ENCODE measurements around the gene MRPL55. TPM values are rescaled to one million over a fixed set of nuclear protein-coding genes. Genes with fewer than 3 reads are reported as not detected.

MRPL55 gene
- total RNA-seq, 1 donor from 2014 or later = 38.1 TPM

DNA sequence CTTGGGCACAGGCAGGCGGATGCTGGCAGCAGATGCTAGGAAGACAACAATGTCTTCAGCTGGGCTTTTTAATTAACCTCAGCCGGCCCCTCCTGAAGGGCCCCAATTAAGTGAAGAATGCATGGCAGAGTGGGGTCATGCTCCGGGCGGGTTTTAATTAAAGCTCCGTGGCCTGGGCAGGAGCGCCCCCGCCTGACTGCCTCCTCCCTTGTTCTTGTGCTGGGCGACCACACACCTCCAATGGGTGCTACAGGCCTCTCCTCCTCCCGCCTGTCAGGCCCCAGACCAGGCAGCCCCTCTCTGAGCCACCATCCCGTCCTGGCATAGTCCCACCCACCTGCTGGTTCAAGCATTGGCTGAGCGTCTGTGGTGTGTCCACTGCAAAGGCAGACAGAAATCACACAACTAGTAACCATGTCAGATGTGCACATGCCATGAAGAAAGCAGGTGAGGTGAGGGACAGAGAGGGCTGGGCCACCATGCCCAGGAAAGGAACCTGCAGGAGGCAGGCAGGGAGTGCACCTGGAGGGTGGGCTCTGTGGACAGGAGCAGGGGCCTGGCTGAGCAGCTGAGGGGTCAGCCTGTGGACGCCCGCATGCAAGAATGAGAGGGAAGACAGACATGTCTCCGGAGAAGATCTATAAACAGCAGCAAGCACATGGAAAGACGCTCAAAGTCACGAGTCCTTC lies 35.1 kb downstream of the MRPL55 start:
- Histone ChIP-seq H3K9me3 (ENCODE audit: control insufficient read depth in 3 of 3, low read length in 3 of 3) (no peaks in the 10 kb centered on the region), H3K36me3 (ENCODE audit: control insufficient read depth in 3 of 3, insufficient read depth in 3 of 3, low read length in 3 of 3) (no peaks in the 10 kb centered on the region), H3K27me3 (ENCODE audit: control insufficient read depth in 3 of 3, insufficient read depth in 3 of 3, low read length in 3 of 3) (peaks cover 40 to 55% (median 46%) of the 10 kb centered on the region in 3 donors), H3K4me1 (ENCODE audit: control insufficient read depth in 3 of 3, insufficient read depth in 3 of 3, low read length in 3 of 3) (no peaks in the 10 kb centered on the region), H3K27ac (ENCODE audit: low read depth, low read length) (no peak overlapping the region), H3K4me3 (ENCODE audit: low read length in 3 of 3) (no peak overlapping the region), H3K9ac (ENCODE audit: low read depth in 1 of 3, low read length in 3 of 3) (no peak overlapping the region)

DNA sequence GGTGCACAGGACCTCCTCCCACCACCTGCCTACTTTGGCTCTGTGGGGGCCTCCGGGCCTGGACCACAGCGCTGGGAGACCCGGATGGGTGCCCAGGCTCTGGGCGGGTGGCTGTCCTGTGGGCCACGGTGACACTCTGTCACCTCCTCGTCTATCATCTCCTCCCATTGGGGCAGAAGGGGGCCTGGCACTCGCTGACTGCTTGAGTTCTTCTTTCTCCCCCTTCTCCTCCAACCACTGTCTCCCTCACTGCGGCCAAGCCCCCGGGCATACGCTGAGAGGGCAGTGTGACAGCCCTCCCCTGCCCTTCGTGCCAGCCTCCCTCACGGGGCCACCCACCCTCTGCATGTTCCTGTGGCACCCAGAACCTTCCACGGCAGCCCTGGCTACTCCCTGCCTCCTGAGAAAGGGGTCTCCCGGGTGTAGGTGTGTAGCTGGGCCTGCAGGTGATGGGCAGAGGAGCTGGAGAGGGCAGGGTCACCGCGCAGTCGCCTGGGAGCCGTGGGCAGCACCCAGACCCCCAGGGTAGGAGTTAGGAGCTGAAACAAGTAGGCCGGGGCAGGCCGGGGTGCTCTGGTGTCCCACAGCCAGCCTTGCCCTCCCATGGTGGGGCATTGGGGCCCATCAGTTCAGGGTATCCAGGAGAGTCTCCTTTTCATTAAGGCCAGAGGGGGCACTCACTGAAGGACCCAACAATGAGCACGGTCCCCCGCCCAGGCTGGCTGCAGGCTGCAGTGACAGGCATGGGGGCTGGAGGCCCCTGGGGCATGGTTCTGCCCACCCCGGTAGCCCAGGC lies 35.8 kb downstream of the MRPL55 start:
- no peak overlapping the region for H3K27ac ChIP-seq (ENCODE audit: low read depth, low read length)
- no peaks in the 10 kb centered on the region for H3K4me1 ChIP-seq (ENCODE audit: control insufficient read depth in 3 of 3, insufficient read depth in 3 of 3, low read length in 3 of 3)
- no peak overlapping the region for H3K4me3 ChIP-seq (ENCODE audit: low read length in 3 of 3)
- no peaks in the 10 kb centered on the region for H3K9me3 ChIP-seq (ENCODE audit: control insufficient read depth in 3 of 3, low read length in 3 of 3)
- no peaks in the 10 kb centered on the region for H3K36me3 ChIP-seq (ENCODE audit: control insufficient read depth in 3 of 3, insufficient read depth in 3 of 3, low read length in 3 of 3)
- no peak overlapping the region for H3K9ac ChIP-seq (ENCODE audit: low read depth in 1 of 3, low read length in 3 of 3)
- H3K27me3 ChIP-seq (ENCODE audit: control insufficient read depth in 3 of 3, insufficient read depth in 3 of 3, low read length in 3 of 3) = peaks cover 47 to 61% (median 51%) of the 10 kb centered on the region in 3 donors

DNA sequence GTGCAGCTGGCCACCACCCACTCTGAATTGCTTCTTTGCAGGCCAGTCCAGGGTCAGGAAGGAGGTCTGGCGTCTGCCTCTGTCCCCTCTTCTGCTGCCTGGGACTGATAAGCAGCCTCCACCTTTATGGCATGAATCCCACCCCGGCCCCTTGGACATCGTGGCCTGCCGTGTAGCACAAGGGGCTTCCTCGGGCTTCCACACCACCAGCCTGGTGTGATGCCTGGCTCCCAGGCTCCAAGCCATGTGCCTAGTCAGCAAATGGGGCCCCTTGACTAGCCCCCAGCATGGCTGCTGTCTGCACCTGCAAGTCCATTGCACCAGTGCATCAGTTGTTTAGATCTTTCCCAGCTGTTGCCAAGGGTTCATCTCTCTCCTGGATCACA lies 36.4 kb downstream of the MRPL55 start:
- Histone ChIP-seq H3K4me1 (ENCODE audit: control insufficient read depth in 3 of 3, insufficient read depth in 3 of 3, low read length in 3 of 3) (no peaks in the 10 kb centered on the region), H3K27ac (ENCODE audit: low read depth, low read length) (no peak overlapping the region), H3K9me3 (ENCODE audit: control insufficient read depth in 3 of 3, low read length in 3 of 3) (no peaks in the 10 kb centered on the region), H3K36me3 (ENCODE audit: control insufficient read depth in 3 of 3, insufficient read depth in 3 of 3, low read length in 3 of 3) (no peaks in the 10 kb centered on the region), H3K27me3 (ENCODE audit: control insufficient read depth in 3 of 3, insufficient read depth in 3 of 3, low read length in 3 of 3) (peaks cover 52 to 65% (median 53%) of the 10 kb centered on the region in 3 donors), H3K9ac (ENCODE audit: low read depth in 1 of 3, low read length in 3 of 3) (no peak overlapping the region), H3K4me3 (ENCODE audit: low read length in 3 of 3) (no peak overlapping the region)

DNA sequence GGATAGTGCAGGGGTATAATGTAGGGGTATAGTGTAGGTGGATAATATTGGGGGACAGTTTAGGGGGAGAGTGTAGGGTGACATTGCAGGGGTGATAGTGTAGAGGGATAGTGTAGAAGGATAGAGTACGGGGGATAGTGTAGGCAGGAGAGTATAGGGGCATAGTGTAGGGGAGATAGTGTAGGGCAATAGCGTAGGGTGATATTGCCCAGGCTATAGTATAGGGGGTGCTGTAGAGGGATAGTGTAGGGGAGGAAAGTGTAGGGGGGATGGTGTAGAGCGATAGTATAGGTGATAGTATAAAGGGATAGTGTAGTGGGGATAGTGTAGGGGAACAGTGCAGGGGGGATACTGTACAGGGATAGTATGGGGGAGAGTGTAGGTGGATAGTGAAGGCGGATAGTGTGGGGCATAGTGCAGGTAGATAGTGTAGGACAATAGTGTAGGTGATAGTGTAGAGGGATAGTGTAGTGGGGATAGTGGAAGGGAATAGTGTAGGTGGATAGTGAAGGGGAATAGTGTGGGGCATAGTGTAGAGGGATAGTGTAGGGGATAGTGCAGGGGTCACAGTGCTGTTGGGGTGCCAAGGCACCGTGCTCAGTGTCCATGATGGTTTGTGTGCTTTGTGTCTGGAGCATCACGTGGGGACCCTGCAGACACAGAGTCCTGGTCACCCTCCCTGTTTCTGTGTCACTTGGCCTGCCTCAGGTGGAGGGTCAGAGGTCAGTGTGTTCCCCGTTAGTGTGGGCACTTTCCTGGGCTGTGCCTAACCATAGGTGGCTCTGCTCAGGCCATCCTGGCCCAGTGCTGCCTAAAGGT lies 37.1 kb downstream of the MRPL55 start:
- H3K4me1 ChIP-seq (ENCODE audit: control insufficient read depth in 3 of 3, insufficient read depth in 3 of 3, low read length in 3 of 3) = no peaks in the 10 kb centered on the region
- no peaks in the 10 kb centered on the region for H3K36me3 ChIP-seq (ENCODE audit: control insufficient read depth in 3 of 3, insufficient read depth in 3 of 3, low read length in 3 of 3)
- H3K4me3 ChIP-seq (ENCODE audit: low read length in 3 of 3) = no peak overlapping the region
- no peak overlapping the region for H3K9ac ChIP-seq (ENCODE audit: low read depth in 1 of 3, low read length in 3 of 3)
- H3K27me3 ChIP-seq (ENCODE audit: control insufficient read depth in 3 of 3, insufficient read depth in 3 of 3, low read length in 3 of 3) = peaks cover 57 to 71% (median 59%) of the 10 kb centered on the region in 3 donors
- H3K9me3 ChIP-seq (ENCODE audit: control insufficient read depth in 3 of 3, low read length in 3 of 3) = no peaks in the 10 kb centered on the region
- H3K27ac ChIP-seq (ENCODE audit: low read depth, low read length) = no peak overlapping the region

DNA sequence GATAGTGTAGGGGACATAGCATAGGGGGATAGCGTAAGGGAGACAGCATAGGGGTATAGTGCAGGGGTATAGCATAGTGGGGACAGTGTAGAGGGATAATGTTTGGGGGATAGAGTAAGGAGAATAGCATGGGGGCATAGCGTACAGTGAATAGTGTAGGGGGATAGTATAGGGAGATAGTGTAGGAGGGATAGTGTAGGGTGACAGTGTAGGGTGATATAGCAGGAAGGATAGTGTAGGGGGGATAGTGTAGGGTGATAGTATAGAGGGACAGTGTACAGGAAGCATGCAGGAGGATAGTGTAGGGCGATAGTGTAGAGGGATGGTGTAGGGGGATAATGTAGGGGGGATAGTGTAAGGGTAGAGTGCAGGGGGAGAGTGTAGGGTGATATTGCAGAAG lies 38.2 kb downstream of the MRPL55 start:
- H3K9me3 ChIP-seq (ENCODE audit: control insufficient read depth in 3 of 3, low read length in 3 of 3) = no peaks in the 10 kb centered on the region
- H3K27ac ChIP-seq (ENCODE audit: low read depth, low read length) = no peak overlapping the region
- H3K9ac ChIP-seq (ENCODE audit: low read depth in 1 of 3, low read length in 3 of 3) = no peak overlapping the region
- H3K4me1 ChIP-seq (ENCODE audit: control insufficient read depth in 3 of 3, insufficient read depth in 3 of 3, low read length in 3 of 3) = no peaks in the 10 kb centered on the region
- peaks cover 62 to 79% (median 69%) of the 10 kb centered on the region in 3 donors for H3K27me3 ChIP-seq (ENCODE audit: control insufficient read depth in 3 of 3, insufficient read depth in 3 of 3, low read length in 3 of 3)
- no peak overlapping the region for H3K4me3 ChIP-seq (ENCODE audit: low read length in 3 of 3)
- H3K36me3 ChIP-seq (ENCODE audit: control insufficient read depth in 3 of 3, insufficient read depth in 3 of 3, low read length in 3 of 3) = no peaks in the 10 kb centered on the region

DNA sequence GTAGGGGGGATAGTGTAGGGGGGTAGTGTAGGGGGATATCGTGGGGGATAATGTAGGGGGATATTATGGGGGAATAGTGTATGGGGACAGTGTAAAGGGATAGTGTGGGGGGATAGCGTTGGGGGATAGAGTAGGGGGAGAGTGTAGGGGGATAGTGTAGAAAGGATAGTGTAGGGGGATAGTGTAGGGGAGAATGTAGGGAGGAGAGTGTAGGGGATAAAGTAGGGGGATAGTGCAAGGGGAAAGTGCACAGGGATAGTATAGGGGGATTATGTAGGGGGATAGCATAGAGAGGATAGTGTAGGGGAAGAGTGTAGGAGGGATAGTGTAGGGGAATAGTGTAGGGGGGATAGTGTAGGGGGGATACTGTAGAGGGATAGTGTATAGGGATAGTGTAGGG lies 38.9 kb downstream of the MRPL55 start:
- no peak overlapping the region for H3K9ac ChIP-seq (ENCODE audit: low read depth in 1 of 3, low read length in 3 of 3)
- H3K27ac ChIP-seq (ENCODE audit: low read depth, low read length) = no peak overlapping the region
- H3K27me3 ChIP-seq (ENCODE audit: control insufficient read depth in 3 of 3, insufficient read depth in 3 of 3, low read length in 3 of 3) = peaks cover 62 to 80% (median 70%) of the 10 kb centered on the region in 3 donors
- no peaks in the 10 kb centered on the region for H3K4me1 ChIP-seq (ENCODE audit: control insufficient read depth in 3 of 3, insufficient read depth in 3 of 3, low read length in 3 of 3)
- no peaks in the 10 kb centered on the region for H3K36me3 ChIP-seq (ENCODE audit: control insufficient read depth in 3 of 3, insufficient read depth in 3 of 3, low read length in 3 of 3)
- H3K4me3 ChIP-seq (ENCODE audit: low read length in 3 of 3) = no peak overlapping the region
- no peaks in the 10 kb centered on the region for H3K9me3 ChIP-seq (ENCODE audit: control insufficient read depth in 3 of 3, low read length in 3 of 3)

DNA sequence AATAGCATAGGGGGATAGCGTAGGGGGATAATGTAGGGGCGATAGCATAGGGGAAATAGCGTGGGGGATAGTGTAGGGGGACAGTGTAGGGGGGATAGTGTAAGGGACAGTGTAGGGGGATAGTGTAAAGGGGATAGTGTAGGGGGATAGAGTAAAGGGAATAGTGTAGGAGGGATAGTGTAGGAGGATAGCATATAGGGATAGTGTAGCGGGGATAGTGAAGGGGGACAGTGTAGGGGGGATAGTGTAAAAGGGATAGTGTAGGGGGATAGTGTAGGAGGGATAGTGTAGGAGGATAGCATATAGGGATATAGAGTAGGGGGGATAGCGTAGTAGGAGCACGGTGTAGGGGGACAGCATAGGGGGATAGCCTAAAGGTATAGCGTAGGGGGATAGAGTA lies 40.7 kb downstream of the MRPL55 start:
- Histone ChIP-seq H3K27me3 (ENCODE audit: control insufficient read depth in 3 of 3, insufficient read depth in 3 of 3, low read length in 3 of 3) (peaks cover 63 to 80% (median 75%) of the 10 kb centered on the region in 3 donors), H3K9me3 (ENCODE audit: control insufficient read depth in 3 of 3, low read length in 3 of 3) (no peaks in the 10 kb centered on the region), H3K9ac (ENCODE audit: low read depth in 1 of 3, low read length in 3 of 3) (no peak overlapping the region), H3K36me3 (ENCODE audit: control insufficient read depth in 3 of 3, insufficient read depth in 3 of 3, low read length in 3 of 3) (no peaks in the 10 kb centered on the region), H3K4me3 (ENCODE audit: low read length in 3 of 3) (no peak overlapping the region), H3K27ac (ENCODE audit: low read depth, low read length) (no peak overlapping the region), H3K4me1 (ENCODE audit: control insufficient read depth in 3 of 3, insufficient read depth in 3 of 3, low read length in 3 of 3) (no peaks in the 10 kb centered on the region)

DNA sequence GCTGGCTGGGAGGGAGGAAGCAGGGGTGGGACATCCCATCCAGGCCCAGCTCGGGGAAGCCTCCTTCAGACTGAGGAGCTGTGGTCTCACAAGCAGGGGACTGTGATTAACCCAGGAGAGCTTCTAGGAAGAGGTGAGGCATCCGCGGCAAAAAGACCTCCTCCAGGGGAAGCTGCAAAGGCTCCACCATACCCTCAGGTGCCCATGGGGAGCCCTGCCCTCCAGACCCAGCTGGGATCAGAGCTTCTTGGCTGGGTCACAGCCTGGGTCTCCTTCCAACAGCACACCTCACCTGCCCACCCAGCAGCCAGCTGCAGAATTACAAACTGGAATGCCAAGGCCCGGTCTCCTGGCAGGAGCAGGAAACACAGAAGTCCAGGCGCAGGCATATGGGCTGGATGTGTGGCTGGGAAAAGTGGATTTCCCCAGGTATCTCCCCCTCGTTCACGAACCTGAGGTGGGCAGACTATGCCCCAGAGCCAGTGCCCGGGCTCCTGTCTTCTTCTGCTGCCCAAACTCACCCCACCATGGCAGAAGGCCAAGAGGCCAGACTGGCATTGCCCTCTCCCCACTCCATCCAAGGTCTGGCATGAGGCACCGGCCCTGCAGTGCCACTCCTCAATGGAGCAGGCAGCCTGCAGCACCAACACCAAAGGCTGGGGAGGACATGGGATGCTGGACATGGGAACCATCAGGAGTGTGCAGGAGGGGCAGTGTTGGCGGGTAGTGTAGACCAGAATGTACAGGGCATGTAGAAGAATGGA lies 42.0 kb downstream of the MRPL55 start:
- Histone ChIP-seq H3K9ac (ENCODE audit: low read depth in 1 of 3, low read length in 3 of 3) (no peak overlapping the region), H3K27ac (ENCODE audit: low read depth, low read length) (no peak overlapping the region), H3K36me3 (ENCODE audit: control insufficient read depth in 3 of 3, insufficient read depth in 3 of 3, low read length in 3 of 3) (no peaks in the 10 kb centered on the region), H3K27me3 (ENCODE audit: control insufficient read depth in 3 of 3, insufficient read depth in 3 of 3, low read length in 3 of 3) (peaks cover 70 to 81% (median 77%) of the 10 kb centered on the region in 3 donors), H3K4me1 (ENCODE audit: control insufficient read depth in 3 of 3, insufficient read depth in 3 of 3, low read length in 3 of 3) (no peaks in the 10 kb centered on the region), H3K9me3 (ENCODE audit: control insufficient read depth in 3 of 3, low read length in 3 of 3) (no peaks in the 10 kb centered on the region), H3K4me3 (ENCODE audit: low read length in 3 of 3) (no peak overlapping the region)

DNA sequence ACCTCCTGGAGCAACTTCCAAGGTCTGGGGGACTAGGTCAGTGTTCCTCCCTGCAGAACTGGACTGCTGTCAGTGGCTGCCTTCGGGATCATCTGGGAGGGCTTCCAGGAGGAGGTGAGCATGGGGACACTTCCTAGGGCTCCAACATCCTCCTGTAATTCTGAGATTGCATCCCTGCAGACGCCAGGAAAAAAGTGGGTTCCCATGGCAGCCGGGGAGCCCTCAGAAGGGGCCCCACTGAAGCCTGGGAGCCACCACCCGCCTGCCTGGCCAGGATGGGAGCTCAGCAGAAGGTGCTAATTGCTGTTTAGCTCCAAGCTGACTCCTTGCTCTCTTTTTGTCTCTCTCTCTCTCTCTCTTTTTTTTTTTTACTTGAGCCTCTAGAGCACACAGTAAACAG lies 42.7 kb downstream of the MRPL55 start:
- H3K4me3 ChIP-seq (ENCODE audit: low read length in 3 of 3) = no peak overlapping the region
- peaks cover 75 to 84% (median 82%) of the 10 kb centered on the region in 3 donors for H3K27me3 ChIP-seq (ENCODE audit: control insufficient read depth in 3 of 3, insufficient read depth in 3 of 3, low read length in 3 of 3)
- H3K9ac ChIP-seq (ENCODE audit: low read depth in 1 of 3, low read length in 3 of 3) = no peak overlapping the region
- no peaks in the 10 kb centered on the region for H3K4me1 ChIP-seq (ENCODE audit: control insufficient read depth in 3 of 3, insufficient read depth in 3 of 3, low read length in 3 of 3)
- no peak overlapping the region for H3K27ac ChIP-seq (ENCODE audit: low read depth, low read length)
- no peaks in the 10 kb centered on the region for H3K9me3 ChIP-seq (ENCODE audit: control insufficient read depth in 3 of 3, low read length in 3 of 3)
- H3K36me3 ChIP-seq (ENCODE audit: control insufficient read depth in 3 of 3, insufficient read depth in 3 of 3, low read length in 3 of 3) = no peaks in the 10 kb centered on the region

Measured in skeletal muscle tissue (tissue), 4 donors.